ENCODE data around the gene OR2A14.

GRCh38 chr7:144074374-144074773 is 48.6 kb upstream of the OR2A14 start:
- TF ChIP-seq, protein P1, sequence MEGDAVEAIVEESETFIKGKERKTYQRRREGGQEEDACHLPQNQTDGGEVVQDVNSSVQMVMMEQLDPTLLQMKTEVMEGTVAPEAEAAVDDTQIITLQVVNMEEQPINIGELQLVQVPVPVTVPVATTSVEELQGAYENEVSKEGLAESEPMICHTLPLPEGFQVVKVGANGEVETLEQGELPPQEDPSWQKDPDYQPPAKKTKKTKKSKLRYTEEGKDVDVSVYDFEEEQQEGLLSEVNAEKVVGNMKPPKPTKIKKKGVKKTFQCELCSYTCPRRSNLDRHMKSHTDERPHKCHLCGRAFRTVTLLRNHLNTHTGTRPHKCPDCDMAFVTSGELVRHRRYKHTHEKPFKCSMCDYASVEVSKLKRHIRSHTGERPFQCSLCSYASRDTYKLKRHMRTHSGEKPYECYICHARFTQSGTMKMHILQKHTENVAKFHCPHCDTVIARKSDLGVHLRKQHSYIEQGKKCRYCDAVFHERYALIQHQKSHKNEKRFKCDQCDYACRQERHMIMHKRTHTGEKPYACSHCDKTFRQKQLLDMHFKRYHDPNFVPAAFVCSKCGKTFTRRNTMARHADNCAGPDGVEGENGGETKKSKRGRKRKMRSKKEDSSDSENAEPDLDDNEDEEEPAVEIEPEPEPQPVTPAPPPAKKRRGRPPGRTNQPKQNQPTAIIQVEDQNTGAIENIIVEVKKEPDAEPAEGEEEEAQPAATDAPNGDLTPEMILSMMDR (IDR thresholded peaks at IDR 0.05; ENCODE audit: insufficient read depth, low read length) = no peak
- no peak for TF ChIP-seq POLR2AphosphoS5 (IDR thresholded peaks at IDR 0.05; ENCODE audit: low read depth)
- TF ChIP-seq, protein P2, sequence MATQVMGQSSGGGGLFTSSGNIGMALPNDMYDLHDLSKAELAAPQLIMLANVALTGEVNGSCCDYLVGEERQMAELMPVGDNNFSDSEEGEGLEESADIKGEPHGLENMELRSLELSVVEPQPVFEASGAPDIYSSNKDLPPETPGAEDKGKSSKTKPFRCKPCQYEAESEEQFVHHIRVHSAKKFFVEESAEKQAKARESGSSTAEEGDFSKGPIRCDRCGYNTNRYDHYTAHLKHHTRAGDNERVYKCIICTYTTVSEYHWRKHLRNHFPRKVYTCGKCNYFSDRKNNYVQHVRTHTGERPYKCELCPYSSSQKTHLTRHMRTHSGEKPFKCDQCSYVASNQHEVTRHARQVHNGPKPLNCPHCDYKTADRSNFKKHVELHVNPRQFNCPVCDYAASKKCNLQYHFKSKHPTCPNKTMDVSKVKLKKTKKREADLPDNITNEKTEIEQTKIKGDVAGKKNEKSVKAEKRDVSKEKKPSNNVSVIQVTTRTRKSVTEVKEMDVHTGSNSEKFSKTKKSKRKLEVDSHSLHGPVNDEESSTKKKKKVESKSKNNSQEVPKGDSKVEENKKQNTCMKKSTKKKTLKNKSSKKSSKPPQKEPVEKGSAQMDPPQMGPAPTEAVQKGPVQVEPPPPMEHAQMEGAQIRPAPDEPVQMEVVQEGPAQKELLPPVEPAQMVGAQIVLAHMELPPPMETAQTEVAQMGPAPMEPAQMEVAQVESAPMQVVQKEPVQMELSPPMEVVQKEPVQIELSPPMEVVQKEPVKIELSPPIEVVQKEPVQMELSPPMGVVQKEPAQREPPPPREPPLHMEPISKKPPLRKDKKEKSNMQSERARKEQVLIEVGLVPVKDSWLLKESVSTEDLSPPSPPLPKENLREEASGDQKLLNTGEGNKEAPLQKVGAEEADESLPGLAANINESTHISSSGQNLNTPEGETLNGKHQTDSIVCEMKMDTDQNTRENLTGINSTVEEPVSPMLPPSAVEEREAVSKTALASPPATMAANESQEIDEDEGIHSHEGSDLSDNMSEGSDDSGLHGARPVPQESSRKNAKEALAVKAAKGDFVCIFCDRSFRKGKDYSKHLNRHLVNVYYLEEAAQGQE (IDR thresholded peaks at IDR 0.05; ENCODE audit: insufficient replicate concordance, low read depth) = no peak

Measured in HL-60 (cell line).